DMS114 treated with DMSO at 0.1 percent for 48 hours (cell line): ENCODE results near the gene C20orf202.

Experiments
- DNase-seq: peaks from one replicate; lab custom pipeline; 2025; ENCODE audit not compliant: unreplicated experiment; lab: John Stamatoyannopoulos, UW

C20orf202 gene

DNA sequence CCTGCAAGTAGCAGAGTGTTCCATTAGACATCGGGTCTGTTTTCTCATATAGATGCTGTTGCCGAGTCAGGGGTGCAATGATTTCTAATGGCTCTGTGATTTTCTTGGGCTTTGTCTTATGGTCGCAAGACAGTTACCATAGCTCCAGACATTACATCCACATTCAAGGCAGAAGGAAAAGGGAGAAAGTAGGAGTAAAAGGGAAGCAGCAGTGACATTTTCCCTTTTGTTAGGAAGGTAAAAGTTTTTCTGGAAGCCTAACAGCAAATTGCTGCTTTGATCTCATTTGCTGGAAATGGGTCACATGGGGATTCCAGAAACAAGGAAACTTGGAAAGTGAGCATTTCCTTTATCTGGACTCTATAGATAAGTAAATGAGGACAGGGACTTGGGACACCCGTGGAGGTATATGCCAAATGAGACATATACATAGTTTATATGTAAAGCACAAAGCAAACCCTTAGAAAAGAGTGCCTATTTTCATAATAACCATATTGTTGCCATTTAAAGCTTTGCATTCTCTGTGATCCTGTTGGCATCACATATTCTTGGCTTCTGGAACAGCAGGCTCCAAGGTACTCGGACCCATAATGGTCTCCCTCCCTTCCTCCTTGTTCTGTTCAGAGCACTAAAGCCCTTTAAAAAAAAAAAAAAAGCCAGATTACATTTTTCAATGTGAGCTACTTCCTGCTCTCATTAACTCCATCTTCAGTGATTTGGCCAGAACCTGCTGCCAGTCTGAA is at the start of gene C20orf202:
TSS of gene C20orf202 (plus strand) at position 693 of the 743 bp plus-strand sequence. CDS start 132 bp downstream, outside the sequence.
- DNase-seq: no peak

DNA sequence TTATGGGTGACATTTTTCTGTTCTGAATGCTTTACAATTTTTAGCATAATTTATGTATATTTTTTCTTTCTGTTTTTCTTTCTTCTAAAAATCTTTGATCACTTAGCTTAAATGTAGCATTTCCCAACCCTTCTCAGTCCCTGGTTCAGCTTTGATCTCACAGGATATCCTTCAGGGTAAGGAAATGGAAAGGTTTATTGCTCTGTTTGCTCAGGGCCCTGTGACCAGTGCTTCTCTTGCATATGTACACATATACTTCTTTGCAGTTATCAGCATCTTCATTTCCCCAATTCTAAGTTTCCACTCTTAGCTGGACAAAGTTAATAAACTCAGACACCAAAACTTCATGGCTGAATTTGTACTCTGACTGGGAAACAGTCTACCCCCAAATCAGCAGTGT is 49.0 kb upstream of the C20orf202 start:
- DNase-seq: no peak

GRCh38 chr20:1154691-1155090 is 48.6 kb upstream of the C20orf202 start:
- no peak for DNase-seq

DNA sequence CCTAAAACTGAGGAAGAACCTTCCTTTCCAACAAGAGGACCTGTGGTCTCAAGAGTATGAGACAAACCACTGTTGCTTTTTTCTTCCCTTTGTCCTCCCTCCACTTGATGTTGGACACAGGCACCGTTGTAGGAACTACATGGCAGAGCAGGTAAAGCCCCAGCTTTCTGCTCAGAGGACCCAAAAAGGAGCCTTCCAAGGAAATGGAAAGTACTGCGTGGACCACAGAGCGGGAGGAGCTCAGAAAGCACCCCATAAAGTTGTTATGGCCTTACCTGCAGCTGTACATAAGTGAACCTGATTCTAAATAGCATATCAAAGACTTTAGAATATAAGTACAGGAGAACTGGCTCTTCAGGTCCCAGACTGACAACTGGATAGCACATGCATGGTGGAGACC is 47.9 kb upstream of the C20orf202 start:
- DNase-seq: no peak

GRCh38 chr20:1160496-1160895 is 42.8 kb upstream of the C20orf202 start:
- DNase-seq: no peak

- DNase-seq: no peak
Observed at GRCh38 chr20:1160991-1161390, 42.3 kb upstream of the C20orf202 start.

GRCh38 chr20:1163105-1163504 is 40.1 kb upstream of the C20orf202 start:
- DNase-seq: no peak

- no peak for DNase-seq
Observed at GRCh38 chr20:1163653-1164052, 39.6 kb upstream of the C20orf202 start.

- no peak for DNase-seq
Observed at GRCh38 chr20:1164871-1165270, 38.4 kb upstream of the C20orf202 start.

- DNase-seq: no peak
Observed at GRCh38 chr20:1165521-1165920, 37.7 kb upstream of the C20orf202 start.

DNA sequence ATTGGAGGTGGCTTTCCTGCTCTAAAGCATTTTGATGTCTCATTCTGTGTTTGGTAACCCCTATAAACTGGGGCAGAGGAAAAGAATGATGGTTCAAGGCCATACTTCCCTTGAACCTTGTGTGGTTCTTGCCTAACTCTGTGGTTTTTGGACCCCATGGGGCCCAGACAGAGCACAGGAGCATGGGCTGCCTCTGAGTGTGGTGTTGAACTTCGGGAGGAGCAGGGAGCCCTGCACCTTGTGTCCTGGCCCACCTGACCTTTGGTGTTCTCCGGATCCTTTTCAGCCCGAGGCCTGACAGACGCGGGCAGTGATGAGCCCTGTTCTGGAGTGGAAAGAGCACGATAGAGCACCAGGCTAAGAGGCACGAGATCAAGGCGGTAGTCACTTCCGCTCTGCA is 37.3 kb upstream of the C20orf202 start:
- DNase-seq: no peak

- DNase-seq: no peak
Observed at GRCh38 chr20:1166948-1167720, 36.1 kb upstream of the C20orf202 start.

- DNase-seq: no peak
Observed at GRCh38 chr20:1169224-1169623, 34.0 kb upstream of the C20orf202 start.

GRCh38 chr20:1171461-1172093 is 31.7 kb upstream of the C20orf202 start:
- DNase-seq: no peak

- DNase-seq: no peak
Observed at GRCh38 chr20:1173698-1174097, 29.6 kb upstream of the C20orf202 start.

DNA sequence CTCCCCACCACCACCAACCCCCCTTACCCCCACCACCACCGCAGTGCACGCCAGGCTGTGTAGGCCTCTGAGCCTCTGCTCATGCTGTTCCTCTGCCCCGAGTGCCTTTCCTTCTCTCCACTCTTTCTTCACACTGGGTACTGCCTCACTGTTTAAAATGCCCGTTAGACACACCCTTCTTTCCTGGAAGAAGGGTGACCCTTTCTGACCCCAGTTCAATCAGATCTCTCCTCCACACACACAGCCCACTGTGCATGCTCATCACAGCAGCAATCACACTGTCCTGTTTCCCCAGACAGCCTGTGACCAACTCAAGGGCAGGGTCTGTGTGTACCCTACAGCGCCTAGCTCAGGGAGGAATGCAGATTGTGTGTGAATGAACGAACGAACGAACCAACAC is 28.5 kb upstream of the C20orf202 start:
- DNase-seq: no peak

- DNase-seq: no peak
Observed at GRCh38 chr20:1177680-1178079, 25.6 kb upstream of the C20orf202 start.

DNA sequence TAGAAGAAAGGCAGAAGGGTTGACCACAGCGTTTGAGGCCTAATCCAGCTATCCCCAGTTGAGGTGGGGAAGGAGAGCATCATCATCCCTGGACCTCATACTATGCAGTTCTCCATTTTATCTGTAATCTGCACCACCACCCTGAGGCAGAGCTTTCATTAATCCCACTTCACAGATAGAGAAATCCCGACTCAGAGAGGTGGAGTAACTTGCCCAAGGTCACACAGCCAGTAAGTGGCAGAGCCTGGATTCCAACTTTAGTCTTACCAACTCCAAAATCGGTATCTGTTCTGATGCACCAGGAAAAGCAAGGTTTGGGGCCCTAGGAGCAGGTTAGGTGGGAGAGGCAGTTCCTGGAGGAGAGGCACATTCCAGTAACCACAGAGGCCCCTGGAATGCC is 25.2 kb upstream of the C20orf202 start:
- DNase-seq: no peak

DNA sequence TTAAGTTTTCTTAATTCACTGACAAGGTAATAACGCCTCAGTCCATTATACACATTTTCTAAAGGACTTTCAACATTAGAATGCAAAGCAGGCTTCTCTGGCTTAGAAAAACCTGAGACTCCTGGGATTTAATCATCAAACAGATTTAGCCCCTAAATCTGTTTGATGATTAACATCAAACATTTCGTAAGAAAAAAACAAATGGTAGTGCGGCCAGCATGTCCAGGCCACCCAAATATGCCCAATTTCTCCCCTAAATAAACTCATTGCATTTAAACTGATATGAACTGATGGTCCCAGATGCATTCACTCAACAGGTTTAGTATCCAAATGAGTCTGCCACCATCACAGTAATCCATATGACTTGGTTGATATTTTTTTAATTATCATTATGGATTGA is 24.6 kb upstream of the C20orf202 start:
- DNase-seq: no peak

DNA sequence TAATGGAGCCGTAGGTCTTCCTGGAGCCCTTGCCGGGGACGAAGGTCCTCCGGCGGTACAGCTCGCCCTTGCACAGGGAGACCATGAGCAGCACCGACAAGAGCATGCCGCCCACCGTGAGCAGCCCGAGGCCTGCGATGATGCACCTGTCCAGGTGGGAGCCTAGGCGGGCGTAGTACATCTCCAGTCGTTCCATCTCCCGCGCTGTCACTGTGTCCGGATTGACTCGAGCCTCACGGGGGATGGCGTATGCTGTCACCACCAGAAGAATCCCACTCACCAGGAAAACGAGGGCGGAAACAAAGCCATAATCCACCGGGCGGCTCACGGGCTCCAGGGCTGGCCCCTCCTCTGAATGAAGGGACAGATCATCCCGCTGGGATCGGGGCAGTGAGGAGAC is 22.3 kb upstream of the C20orf202 start:
- DNase-seq: no peak

- DNase-seq: no peak
Observed at GRCh38 chr20:1182106-1182505, 21.1 kb upstream of the C20orf202 start.

- no peak for DNase-seq
Observed at GRCh38 chr20:1183153-1183552, 20.1 kb upstream of the C20orf202 start.
